Effector CD8-positive, alpha-beta T cell (primary cell): ENCODE data around the gene DCP1B.

ENCODE experiments used
- DNase-seq: peaks from one replicate; lab custom pipeline; 2025; lab: John Stamatoyannopoulos, UW

Gene DCP1B

DNA sequence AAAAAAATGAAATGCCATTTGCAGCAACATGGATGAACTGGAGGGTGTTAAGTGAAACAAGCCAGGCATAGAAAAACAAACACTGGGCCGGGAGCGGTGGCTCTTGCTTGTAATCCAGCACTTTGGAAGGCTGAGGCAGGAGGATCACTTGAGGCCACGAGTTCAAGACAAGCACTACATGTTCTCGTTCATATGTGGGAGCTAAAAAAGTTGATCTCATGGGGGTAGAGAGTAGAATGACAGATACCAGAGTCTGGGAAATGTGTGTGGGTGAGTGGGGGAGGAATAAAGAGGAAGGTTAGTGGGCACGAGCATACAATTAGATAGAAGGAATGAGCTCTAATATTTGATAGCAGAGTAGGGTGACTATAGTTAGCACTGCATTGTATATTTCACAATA is 107.3 kb downstream of the DCP1B start:
- no peak for DNase-seq
